Mesothelial cell of epicardium (in vitro differentiated cells): ENCODE measurements around the gene HEMGN. TPM values are rescaled to one million over a fixed set of nuclear protein-coding genes. Genes with fewer than 3 reads are reported as not detected.
"Not testable (repeated sequence)": the region's sequence is repeated elsewhere in the genome, so short reads cannot be mapped to it uniquely, and the experiment has no call there.

Experiments
- DNase-seq, 2 experiments: peaks; one replicate each; pipeline ENCODE4 v3.0.0; 2021; ENCODE audit warnings: low spot score in 2 of 2; ENCODE audit not compliant: unreplicated experiment in 2 of 2
- H3K27ac Mint-ChIP-seq: 2 replicates; pipeline ENCODE4 v1.8.0; 2021; ENCODE audit warnings: mixed read lengths
- H3K27me3 Mint-ChIP-seq: 2 replicates; pipeline ENCODE4 v1.8.0; 2021; ENCODE audit warnings: low read depth, mixed read lengths
- H3K36me3 Mint-ChIP-seq: 2 replicates; pipeline ENCODE4 v1.8.0; 2021; ENCODE audit warnings: mixed read lengths
- H3K4me1 Mint-ChIP-seq: 2 replicates; pipeline ENCODE4 v1.8.0; 2021; ENCODE audit warnings: mixed read lengths
- H3K4me3 Mint-ChIP-seq: 2 replicates; pipeline ENCODE4 v1.8.0; 2021; ENCODE audit warnings: mild to moderate bottlenecking, moderate library complexity, mixed read lengths
- H3K9me3 Mint-ChIP-seq: 2 replicates; pipeline ENCODE4 v1.8.0; 2021; ENCODE audit warnings: mixed read lengths
- total RNA-seq: library from RNA; stranded (reverse); gene quantifications from 3 replicates; pipeline ENCODE4 v1.2.1, GENCODE V29; 2021
- TF ChIP-seq, protein P1 (sequence below): fragments of 200-600 bp; sonication (generic); IDR thresholded peaks from one replicate; pipeline ENCODE4 v1.5.0; 2021; ENCODE audit warnings: antibody characterized with exemption; ENCODE audit not compliant: unreplicated experiment

Gene HEMGN
- total RNA-seq, 1 donor from 2014 or later, result not detected

- Mint-ChIP-seq H3K4me1 (no peaks in the 10 kb centered on the region), H3K4me3 (no peak overlapping the region), H3K36me3 (no peaks in the 10 kb centered on the region), H3K9me3 (peaks cover 8% of the 10 kb centered on the region), H3K27me3 (peaks cover 27% of the 10 kb centered on the region), H3K27ac (no peak overlapping the region)
- DNase-seq, result no peak
- TF ChIP-seq, protein P1, sequence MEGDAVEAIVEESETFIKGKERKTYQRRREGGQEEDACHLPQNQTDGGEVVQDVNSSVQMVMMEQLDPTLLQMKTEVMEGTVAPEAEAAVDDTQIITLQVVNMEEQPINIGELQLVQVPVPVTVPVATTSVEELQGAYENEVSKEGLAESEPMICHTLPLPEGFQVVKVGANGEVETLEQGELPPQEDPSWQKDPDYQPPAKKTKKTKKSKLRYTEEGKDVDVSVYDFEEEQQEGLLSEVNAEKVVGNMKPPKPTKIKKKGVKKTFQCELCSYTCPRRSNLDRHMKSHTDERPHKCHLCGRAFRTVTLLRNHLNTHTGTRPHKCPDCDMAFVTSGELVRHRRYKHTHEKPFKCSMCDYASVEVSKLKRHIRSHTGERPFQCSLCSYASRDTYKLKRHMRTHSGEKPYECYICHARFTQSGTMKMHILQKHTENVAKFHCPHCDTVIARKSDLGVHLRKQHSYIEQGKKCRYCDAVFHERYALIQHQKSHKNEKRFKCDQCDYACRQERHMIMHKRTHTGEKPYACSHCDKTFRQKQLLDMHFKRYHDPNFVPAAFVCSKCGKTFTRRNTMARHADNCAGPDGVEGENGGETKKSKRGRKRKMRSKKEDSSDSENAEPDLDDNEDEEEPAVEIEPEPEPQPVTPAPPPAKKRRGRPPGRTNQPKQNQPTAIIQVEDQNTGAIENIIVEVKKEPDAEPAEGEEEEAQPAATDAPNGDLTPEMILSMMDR, result peak; percentile 26
Observed at GRCh38 chr9:97954550-97954989, 16.6 kb upstream of the HEMGN start.

DNA sequence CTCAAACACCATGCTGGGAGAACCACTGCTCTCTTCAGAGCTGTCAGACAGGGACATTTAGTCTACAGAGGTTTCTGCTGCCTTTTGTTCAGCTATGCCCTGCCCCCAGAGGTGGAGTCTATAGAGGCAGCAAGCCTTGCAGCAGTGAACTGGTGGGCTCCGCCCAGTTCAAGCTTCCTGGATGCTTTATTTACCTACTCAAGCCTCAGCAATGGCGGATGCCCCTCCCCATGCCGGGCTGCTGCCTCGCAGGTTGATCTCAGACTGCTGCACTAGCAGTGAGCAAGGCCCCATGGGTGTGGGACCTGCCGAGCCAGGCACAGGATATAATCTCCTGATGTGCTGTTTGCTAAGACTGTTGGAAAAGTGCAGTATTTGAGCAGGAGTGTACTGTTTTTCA lies 12.9 kb upstream of the HEMGN start:
- H3K36me3 Mint-ChIP-seq, H3K4me1 Mint-ChIP-seq, H3K27ac Mint-ChIP-seq, DNase-seq, H3K4me3 Mint-ChIP-seq: not testable (repeated sequence)
- peaks cover 64% of the 10 kb centered on the region for H3K27me3 Mint-ChIP-seq
- H3K9me3 Mint-ChIP-seq, result peaks cover 12% of the 10 kb centered on the region

DNA sequence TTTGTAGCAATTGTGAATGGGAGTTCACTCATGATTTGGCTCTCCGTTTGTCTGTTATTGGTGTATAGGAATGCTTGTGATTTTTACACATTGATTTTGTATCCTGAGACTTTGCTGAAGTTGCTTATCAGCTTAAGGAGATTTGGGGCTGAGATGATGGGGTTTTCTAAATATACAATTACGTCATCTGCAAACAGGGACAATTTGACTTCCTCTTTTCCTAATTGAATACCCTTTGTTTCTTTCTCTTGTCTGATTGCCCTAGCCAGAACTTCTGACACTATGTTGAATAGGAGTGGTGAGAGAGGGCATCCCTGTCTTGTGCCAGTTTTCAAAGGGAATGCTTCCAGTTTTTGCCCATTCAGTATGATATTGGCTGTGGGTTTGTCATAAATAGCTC lies 9.1 kb upstream of the HEMGN start:
- Mint-ChIP-seq H3K27me3 (peaks cover 62% of the 10 kb centered on the region), H3K9me3 (peaks cover 12% of the 10 kb centered on the region)
- not testable (repeated sequence) for H3K4me1 Mint-ChIP-seq, H3K27ac Mint-ChIP-seq, H3K4me3 Mint-ChIP-seq, DNase-seq, H3K36me3 Mint-ChIP-seq

GRCh38 chr9:97945470-97945869 lies 7.5 kb upstream of the HEMGN start:
- H3K4me3 Mint-ChIP-seq, H3K4me1 Mint-ChIP-seq, H3K36me3 Mint-ChIP-seq, H3K27ac Mint-ChIP-seq, DNase-seq: not testable (repeated sequence)
- Mint-ChIP-seq H3K27me3 (peaks cover 63% of the 10 kb centered on the region), H3K9me3 (peaks cover 12% of the 10 kb centered on the region)

DNA sequence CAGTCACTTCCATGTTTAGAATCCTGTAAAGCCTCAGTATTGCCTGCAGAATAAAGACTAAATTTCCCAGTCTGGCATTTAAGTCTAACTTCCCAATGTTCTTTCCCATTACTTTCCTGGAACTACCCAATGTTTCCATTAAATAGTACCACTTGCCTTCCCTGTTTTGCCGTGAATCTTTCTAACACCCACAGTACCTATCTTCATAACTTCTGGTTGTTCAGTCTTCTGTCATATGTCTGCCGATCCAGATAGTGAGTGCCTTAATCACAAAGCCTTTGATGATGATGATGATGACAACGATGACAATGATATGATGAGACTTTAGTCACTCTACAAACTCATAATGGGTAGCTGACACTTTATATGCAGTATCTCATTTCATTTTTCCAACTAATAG lies 6.6 kb upstream of the HEMGN start:
- H3K4me1 Mint-ChIP-seq, result no peaks in the 10 kb centered on the region
- H3K27ac Mint-ChIP-seq, result no peak overlapping the region
- TF ChIP-seq, protein P1, result no peak
- H3K4me3 Mint-ChIP-seq, result no peak overlapping the region
- H3K9me3 Mint-ChIP-seq, result peaks cover 5% of the 10 kb centered on the region
- DNase-seq, result no peak
- peaks cover 61% of the 10 kb centered on the region for H3K27me3 Mint-ChIP-seq
- no peaks in the 10 kb centered on the region for H3K36me3 Mint-ChIP-seq

- DNase-seq, result no peak
- no peaks in the 10 kb centered on the region for H3K4me1 Mint-ChIP-seq
- TF ChIP-seq, protein P1, result no peak
- H3K27me3 Mint-ChIP-seq, result peaks cover 61% of the 10 kb centered on the region
- H3K27ac Mint-ChIP-seq, result no peak overlapping the region
- H3K9me3 Mint-ChIP-seq, result peaks cover 5% of the 10 kb centered on the region
- no peak overlapping the region for H3K4me3 Mint-ChIP-seq
- no peaks in the 10 kb centered on the region for H3K36me3 Mint-ChIP-seq
Observed at GRCh38 chr9:97943308-97943855, 5.4 kb upstream of the HEMGN start.

- TF ChIP-seq, protein P1, result no peak
- H3K27me3 Mint-ChIP-seq, result peaks cover 60% of the 10 kb centered on the region
- H3K27ac Mint-ChIP-seq, result no peak overlapping the region
- H3K4me3 Mint-ChIP-seq, result no peak overlapping the region
- H3K9me3 Mint-ChIP-seq, result no peaks in the 10 kb centered on the region
- no peaks in the 10 kb centered on the region for H3K36me3 Mint-ChIP-seq
- H3K4me1 Mint-ChIP-seq, result no peaks in the 10 kb centered on the region
- no peak for DNase-seq
Observed at GRCh38 chr9:97941323-97941722, 3.4 kb upstream of the HEMGN start.
